MV-4-11 (cell line): ENCODE results near the gene USP8.
"Not testable (repeated sequence)": the region's sequence is repeated elsewhere in the genome, so short reads cannot be mapped to it uniquely, and the experiment has no call there.

Source experiments
- DNase-seq: peaks from one replicate; lab custom pipeline; 2025; lab: John Stamatoyannopoulos, UW

USP8 gene

DNA sequence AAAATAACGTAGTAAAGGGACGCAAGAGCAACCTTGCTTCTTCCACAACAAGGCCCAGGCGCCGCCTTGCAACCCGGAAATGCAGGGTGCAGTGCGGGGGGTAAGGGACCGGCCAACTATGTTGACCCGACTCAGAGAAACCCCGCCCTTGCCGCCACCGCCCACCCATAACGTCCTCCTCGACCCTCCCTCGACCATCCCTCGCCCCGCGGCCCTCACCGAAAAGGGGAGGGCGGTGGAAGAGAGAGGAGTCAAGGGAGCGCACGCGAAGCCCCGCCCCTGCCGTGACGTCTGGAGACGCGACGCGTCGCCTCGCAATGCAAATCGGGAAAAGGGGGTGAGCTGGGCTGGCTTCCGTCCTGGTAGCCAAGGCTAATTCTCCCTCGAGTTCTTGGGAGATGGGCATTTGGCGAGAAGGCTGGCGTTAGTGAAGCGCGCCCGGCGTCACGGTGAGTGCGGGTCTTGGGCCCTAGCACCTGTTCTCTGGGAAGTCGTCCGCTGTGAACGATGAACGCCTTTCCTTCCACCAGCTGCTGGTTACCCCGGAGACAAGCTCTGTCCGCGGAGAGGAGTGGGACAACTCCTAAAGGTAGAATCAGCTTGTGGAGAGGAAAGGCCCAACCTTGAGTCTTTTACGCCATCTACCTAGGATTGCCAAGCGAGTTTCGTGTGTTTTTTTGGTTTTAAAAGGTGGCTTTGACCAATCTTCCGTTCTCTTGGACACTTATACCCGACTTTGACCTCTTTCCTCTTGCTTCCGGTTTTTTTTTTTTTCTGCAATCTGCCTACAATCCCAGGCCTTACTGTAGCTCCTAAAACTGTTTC is at the start of gene USP8:
USP8 (plus strand) TSS at position 340 of the 825 bp plus-strand sequence. CDS start 14,669 bp downstream, outside the sequence.
- DNase-seq, result peak; percentile 97

DNA sequence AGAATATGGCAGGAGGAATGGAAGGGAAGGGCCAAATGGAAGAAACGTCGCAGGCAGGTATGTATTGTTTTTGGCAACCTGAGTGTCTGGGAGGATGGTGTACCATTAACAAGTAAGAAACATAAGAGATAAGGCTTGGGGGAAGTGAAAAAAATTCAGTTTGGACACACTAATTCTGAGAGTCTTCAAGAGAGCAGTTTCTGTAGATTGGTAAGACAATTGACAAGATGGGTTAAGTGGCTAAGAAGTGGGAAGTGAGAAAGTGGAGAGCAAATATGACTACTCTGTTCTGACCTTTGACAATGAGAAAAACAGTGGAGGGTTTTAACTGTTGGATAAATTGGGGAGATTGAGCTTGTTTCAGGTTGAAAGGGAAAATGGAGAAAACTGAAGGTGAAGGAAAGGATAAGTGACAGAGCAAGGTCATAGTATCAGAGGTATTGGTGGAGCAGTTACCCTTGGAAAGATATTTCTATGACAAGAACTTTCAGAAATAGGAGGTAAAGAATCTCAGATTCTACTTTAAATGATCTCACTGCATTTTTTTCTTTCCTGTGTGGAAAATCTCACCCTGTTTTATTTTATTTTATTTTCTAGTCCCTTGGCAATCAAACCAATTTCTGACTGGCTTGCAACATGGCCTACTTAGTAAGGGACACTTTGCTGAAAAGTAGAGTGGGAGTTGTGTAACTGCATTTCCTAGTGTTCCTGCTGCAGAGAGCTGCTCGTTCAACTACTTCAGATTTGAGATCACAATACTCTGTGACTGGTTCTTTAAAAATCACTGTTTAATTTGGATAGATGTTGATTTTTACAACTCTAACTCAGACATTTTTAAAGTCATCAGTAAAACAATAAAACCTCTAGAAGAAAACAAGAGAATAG is 46.1 kb upstream of the USP8 start:
- peak; percentile 94 for DNase-seq

DNA sequence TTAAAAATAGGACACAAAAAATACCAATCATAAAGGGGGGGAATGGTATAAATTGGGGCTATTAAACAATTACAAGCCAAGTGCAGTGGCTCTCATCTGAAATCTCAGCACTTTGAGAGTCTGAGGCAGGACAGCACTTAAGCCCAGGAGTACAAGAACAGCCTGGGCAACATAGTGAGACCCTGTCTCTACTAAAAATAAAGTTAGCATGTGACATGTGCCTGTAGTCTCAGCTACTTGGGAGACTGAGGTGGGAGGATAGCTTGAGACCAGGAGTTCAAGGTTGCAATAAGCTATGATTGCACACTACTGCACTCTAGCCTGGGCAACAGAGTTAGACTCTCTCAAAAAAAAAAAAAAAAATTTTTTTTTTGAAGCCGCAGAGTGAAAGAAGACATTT is 45.4 kb upstream of the USP8 start:
- DNase-seq, result no peak

DNA sequence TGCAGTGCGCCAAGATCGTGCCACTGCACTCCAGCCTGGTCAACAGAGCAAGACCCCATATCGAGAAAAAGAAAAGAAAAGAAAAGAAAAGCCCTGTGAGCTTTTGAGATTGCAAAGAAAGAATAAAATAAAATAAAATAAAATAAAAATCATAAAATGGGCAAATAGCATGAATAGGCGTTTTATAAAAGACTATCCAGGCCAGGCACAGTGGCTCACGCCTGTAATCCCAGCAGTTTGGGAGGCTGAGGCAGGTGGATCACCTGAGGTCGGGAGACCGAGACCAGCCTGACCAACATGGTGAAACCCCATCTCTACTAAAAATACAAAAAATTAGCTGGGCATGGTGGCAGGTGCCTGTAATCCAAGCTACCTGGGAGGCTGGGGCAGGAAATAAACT is 44.8 kb upstream of the USP8 start:
- not testable (repeated sequence) for DNase-seq

DNA sequence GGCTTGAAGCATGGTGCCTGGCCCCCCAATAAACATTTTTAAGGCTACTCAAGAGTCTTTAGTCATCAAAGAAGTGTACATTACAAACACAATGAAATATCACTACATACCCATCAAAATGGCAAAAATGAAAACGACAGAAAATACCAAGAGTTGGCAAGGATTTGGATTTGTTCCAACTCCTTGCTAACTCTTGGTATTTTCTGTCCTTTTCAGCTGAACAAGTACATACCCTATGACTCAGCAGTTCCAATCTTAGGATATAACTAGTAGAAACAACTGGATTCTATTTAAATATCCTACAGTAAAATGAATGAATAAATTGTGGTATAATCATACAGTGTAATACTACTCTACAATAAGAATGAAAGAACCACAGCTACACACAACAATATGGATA is 44.1 kb upstream of the USP8 start:
- no peak for DNase-seq

DNA sequence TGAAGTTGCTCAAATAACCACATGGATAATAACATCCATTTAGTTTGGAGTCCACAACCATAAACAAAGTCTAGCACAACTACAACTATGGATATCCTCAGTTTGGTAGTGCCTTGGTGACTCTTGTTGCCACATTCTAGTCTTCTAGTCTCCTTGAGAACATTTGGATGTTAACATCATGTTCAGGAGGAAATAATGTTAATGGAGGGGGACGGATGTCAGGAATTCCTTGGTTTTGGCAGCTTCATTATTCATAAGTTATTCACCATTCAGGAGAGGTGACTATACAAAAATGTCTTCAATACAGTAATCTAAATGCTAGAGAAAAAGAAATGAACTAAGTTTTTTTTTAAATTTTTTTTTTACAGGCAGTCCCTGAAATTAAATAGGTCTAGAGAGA is 42.8 kb upstream of the USP8 start:
- no peak for DNase-seq

DNA sequence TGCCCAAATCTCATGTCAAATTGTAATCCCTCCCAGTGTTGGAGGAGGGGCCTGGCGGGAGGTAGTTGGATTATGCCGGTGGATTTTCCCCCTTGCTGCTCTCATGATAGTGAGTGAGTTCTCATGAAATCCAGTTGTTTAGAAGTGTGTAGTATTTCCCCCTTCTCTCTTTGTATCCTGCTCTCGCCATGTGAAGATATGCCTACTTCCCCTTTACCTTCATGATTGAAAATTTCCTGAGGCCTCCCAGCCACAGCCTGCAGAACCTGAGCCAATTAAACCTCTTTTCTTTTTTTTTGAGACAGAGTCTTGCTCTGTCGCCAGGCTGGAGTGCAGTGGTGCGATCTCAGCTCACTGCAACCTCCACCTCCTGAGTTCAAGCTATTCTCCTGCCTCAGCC is 41.8 kb upstream of the USP8 start:
- DNase-seq, result peak; percentile 48

DNA sequence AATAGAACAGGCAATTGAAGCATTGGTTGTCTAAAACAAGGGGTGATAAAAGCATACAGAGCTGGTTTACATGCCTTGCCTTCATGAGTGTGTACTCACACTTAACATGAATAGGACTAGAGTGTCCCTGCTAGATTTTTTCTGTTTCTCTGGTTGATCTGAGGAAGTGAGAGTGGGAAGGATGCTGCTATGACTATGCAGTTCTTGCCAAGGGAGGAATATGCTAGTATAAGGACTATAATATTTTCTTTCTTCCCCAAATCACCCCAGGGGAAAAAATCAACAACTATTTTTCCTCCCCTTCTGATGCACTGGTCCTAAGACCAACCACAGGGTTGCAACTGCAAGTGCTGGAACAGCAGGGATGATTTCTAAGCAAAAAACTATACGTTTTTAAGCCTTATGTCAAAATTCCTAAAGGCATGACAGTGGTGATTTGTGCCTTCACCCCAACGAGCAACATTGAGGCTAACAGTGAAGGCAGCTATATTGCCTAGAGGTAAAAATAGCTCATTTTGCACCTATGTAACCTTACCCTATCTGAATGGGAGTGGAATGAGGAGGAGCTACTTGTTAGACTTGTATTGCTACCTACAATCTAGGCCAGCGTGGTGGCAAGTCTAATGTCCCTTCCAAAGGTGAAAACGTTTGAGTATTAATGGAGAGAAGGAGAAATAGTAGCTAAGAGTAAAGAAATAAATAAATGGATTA is 33.5 kb upstream of the USP8 start:
- DNase-seq, result peak; percentile 84

DNA sequence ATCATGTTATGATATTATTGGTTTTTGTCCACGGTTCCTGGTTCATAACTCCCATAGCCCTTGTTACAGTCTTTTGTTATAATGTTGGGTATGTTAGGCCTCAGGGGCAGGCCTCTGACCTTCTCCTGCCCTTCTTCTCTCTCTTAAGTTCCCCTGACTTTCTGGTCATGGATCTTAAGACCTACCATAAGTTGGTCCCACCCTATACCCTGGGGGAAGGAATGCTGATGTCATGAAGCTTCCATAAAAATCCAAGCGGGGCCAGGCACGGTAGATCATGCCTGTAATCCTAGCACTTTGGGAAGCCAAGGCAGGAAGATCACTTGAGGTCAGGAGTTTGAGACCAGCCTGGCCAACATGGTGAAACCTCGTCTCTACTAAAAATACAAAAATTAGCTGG is 32.6 kb upstream of the USP8 start:
- not testable (repeated sequence) for DNase-seq

DNA sequence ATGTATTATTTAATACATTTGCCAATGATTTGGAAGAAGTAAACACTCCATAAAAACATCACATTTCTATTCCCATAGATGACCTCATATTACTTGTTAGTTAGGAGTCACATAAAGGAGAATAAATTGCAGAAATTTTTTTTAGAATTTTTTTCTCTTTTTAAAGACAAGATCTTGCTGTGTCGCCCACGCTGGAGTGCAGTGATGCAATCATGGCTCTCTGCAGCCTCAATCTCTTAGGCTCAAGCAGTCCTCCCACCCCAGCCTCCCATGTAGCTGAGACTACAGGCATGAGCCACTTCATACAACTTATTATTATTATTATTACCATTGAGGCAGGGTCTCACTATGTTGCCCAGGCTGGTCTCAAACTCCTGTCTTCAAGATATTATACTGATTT is 12.3 kb upstream of the USP8 start:
- no peak for DNase-seq

DNA sequence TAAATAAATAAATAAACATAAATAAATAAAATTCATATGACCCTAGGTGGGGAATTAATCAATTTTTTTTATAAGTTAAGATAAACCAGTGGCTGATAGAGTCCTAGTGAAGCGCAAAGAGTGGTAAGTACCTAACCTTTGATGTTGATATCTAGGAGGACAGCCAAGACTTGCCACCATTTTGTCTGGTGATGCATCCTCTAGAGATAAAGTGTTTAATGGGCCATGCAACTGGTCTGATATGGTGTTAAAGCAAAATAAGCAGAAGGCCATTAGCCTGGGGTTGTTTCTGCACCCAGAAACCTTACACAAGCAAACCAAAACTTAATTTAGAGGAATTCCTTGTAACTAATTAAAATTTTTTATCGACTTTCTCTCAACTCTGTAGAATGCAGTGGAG is 9.6 kb upstream of the USP8 start:
- no peak for DNase-seq

DNA sequence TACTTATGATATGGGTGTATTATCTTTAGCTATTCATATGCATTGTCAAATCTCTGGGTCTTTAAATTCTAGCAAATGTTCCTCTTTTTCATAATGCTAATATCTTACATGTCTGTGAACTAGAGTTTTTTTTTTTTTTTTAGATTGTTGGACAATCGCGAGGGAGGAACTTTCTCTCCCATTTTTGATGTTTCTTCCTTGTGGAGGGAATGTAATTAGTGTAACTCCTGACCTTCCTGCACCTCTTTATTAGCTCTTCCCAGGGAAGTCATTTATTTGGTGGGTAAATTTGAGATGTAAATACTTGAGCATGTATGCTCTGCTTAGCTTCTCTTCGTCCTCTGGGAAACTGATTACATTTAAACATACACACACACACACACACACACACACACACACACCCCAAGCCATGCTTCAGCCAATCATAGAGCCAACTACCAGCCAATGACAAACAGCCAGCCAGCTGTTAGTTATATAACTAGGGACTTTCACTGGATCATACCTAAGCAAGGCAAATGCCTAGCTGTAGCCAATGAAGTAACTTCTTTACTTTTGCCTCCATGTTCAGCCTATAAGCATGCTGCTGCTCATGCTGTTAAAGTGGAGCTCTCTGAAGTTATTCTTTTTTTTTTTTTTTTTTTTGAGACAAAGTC is 8.3 kb upstream of the USP8 start:
- DNase-seq, result no peak

DNA sequence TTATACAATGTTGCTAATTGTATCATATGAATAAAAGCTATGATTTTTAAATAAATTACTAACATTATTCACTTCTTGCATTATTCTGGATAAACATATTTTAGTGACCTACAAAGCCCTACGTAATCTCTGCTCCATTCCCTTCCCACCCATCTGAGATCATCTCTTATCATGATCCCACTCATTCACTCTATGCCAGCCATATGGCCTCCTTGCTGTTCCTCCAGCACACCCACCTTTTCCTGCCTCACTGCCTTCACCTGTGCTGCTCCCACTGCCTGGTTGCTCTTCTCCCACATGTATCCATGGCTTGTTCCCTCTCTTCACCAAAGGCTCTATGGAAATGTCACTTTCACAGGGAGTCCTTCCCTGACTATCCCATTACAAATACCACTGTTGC is 7.3 kb upstream of the USP8 start:
- no peak for DNase-seq

DNA sequence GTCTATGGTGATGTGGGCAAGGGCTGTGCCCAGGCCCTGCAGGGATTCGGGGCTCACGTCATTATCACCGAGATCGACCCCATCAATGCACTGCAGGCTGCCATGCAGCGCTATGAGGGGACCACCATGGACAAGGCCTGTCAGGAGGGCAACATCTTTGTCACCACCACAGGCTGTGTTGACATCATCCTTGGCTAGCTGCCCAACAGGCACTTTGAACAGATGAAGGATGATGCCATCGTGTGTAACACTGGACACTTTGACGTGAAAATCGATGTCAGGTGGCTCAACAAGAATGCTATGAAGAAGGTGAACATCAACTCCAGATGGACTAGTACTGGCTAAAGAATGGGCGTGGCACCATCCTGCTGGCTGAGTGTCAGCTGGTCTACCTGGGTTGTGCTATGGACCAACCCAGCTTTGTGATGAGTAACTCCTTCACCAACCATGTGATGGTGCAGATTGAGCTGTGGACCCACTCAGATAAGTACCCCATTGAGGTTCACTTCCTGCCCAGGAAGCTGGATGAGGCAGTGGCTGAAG is 6.1 kb upstream of the USP8 start:
- DNase-seq, result no peak

DNA sequence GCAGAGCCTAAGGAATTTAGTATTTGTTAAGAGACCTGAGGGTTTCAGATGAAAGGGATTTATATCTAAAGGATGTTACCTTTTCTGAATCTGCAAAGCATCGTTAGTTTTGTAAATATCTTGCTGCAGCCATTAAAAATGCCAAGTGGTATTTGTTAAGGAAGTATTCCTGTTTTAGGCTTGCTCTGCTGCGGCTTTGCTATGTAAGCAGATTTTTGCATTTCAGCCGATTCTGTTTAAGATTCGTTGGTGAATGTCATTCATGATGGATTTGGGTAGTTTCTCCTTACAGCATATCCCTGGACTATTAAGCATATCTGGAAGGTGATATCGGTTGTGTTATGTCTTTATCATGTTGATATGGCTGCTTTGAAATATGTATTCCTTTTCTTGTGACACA is 1.0 kb downstream of the USP8 start:
- no peak for DNase-seq

DNA sequence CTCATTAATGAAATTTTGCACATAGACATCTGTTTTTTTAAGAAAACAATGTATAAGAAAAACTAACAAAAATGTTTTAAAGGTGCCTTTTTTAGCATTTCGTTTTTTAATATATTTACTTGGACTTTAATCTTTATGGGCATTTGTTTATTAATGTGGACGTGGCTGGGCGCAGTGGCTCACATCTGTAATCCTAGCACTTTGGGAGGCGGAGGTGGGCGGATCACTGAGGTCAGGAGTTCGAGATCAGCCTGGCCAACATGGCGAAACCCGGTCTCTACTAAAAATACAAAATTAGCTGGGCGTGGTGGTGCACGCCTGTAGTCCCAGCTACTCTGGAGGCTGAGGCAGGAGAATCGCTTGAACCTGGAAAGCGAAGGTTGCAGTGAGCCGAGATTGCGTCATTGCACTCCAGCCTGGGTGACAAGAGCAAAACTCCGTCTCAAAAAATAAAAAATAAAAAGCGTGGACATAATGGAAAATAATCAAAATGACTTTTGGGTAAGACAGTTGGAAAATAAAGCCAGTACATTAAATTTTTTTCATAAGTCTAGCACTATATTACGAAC is 1.6 kb downstream of the USP8 start:
- DNase-seq, result not testable (repeated sequence)

DNA sequence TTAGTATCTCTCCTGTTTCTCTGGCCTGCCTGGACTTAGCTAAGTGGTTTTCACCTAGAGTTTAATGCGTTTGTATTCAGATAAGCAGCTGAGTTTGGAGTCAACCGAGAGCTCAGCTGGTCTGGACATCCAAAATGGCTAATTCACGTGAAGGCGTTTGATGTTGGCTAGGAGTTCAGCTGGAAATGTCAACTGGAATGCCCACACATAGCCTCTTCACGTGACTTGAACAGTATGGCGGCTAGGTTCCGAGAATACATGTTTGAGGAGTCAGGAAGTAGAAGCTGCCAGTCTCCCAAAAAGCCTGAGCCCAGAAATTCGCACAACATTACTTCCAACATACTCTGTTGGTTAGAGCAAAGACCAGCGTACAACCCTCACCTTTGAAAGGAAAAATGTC is 2.2 kb downstream of the USP8 start:
- DNase-seq, result no peak

DNA sequence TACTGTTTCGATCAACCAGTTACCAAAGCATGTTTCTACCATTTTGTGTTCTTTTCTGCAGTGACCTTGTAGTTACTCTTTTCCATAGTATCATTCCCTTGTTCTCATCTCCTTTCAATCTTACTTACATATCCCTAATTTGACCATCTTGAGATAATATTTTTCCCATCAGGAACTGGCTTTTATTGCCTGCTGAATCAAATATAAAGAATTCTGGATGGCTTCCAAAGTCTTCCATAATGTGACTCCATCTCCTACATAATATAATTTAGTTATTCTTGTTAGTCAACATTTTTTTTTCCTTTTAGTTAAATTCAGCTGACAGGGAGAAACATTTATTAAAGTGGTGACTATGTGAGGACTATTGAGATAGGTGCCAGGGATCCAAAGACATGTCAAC is 7.0 kb downstream of the USP8 start:
- no peak for DNase-seq

DNA sequence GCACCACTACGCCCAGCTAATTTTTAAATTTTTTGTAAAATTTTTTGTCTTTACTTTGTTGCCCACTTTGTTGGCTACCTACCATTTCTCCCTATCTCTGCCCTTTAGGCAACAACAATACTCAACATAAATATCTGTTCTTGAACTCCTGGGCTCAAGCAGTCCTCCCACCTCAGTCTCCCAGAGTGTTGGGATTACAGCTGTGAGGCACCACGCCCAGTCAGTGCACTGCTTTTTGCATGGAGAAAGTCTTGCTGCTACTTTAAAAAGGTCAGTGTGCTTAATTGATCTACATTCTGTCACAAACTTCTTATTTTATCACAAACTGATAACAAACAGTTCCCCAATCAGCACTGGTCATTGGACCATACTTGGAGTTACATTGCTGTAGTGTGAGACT is 8.0 kb downstream of the USP8 start:
- DNase-seq, result no peak

DNA sequence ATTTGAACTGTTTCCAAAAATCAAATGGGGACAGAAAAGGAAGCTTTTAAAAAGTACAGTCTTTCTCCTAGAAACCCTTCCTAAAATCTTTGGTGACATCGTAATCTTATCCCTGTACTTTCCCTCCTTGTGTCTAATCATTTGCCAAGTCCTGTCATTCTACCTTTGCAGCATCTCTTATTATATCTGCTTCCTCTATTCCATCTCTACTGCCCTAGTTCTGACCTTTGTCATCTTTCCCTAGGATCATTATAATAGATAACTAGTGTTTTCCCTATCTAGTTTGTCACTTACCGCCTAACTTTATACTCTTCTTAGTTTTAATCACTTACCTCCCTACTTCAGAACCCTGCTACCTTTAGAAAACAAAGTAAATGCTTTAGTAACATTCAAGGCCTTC is 11.6 kb downstream of the USP8 start:
- DNase-seq, result no peak

DNA sequence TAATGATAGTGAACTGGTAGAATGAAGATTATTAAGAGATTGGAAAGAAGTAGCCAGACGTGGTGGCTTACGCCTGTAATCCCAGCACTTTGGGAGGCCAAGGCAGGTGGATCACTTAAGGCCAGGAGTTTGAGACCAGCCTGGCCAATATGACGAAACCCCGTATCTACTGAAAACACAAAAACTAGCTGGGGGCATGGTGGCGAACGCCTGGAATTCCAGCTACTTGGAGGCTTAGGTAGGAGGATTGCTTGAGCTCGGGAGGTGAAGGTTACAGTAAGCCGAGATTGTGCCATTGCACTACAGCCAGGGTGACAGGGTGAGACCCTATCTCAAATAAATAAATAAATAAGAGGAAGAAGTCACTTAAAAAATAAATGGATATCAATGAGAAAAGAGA is 14.0 kb downstream of the USP8 start:
- DNase-seq, result no peak
